K562 (cell line): ENCODE measurements around the gene CRCP. TPM values are rescaled to one million over a fixed set of nuclear protein-coding genes. Genes with fewer than 3 reads are reported as not detected.

ENCODE experiments used
- ZNF407 ChIP-seq: fragments of 450-650 bp; IDR thresholded peaks from 2 replicates; pipeline ENCODE4 v1.6.1; 2016; ENCODE audit warnings: low read depth
- polyA plus RNA-seq, 8 experiments: library from polyadenylated mRNA; depleted of rRNA in 4 of 8; stranded (reverse) in 5 of 8; unstranded in 3 of 8; fragments of >200 nt; fragmentation: Nextera tagmentation in 2 of 8; fragmentation: Illumina TruSeq in 1 of 8; extraction: Ambion mirVana in 2 of 8; extraction: Trizol in 1 of 8; gene quantifications; 2 replicates each; pipeline versions ENCODE4 v1.2.1 to v1.2.3, GENCODE V29; 2011 to 2014; ENCODE audit warnings: inconsistent platforms in 1 of 8, missing spikeins in 1 of 8
- total RNA-seq, 7 experiments: library from RNA; depleted of rRNA in 6 of 7; stranded (reverse); fragments of >200 nt in 6 of 7; fragmentation: Illumina TruSeq in 2 of 7; extraction: Trizol in 2 of 7; gene quantifications; 2 replicates each; pipeline versions ENCODE4 v1.2.1 to v1.2.3, GENCODE V29; 2011 to 2021; ENCODE audit warnings: low replicate concordance in 1 of 7

The CRCP gene
- total and polyA plus RNA-seq, 9 of the 15 experiments (the other 6 are each of a cell fraction or from before 2014, with no cell fraction given), result 22.1 to 58.3 (median 43.4) TPM

GRCh38 chr7:66152371-66153191, 37.9 kb downstream of the CRCP start (continued):
- TF ChIP-seq ZNF407, result no peak
